SW 1271 (cell line): ENCODE data around the gene ALG2.

Experiments
- DNase-seq, 2 experiments: peaks; one replicate each; lab custom pipeline; 2025; lab: John Stamatoyannopoulos, UW

Gene ALG2

GRCh38 chr9:99172124-99173091, 49.3 kb downstream of the ALG2 start:
- DNase-seq: no peak

DNA sequence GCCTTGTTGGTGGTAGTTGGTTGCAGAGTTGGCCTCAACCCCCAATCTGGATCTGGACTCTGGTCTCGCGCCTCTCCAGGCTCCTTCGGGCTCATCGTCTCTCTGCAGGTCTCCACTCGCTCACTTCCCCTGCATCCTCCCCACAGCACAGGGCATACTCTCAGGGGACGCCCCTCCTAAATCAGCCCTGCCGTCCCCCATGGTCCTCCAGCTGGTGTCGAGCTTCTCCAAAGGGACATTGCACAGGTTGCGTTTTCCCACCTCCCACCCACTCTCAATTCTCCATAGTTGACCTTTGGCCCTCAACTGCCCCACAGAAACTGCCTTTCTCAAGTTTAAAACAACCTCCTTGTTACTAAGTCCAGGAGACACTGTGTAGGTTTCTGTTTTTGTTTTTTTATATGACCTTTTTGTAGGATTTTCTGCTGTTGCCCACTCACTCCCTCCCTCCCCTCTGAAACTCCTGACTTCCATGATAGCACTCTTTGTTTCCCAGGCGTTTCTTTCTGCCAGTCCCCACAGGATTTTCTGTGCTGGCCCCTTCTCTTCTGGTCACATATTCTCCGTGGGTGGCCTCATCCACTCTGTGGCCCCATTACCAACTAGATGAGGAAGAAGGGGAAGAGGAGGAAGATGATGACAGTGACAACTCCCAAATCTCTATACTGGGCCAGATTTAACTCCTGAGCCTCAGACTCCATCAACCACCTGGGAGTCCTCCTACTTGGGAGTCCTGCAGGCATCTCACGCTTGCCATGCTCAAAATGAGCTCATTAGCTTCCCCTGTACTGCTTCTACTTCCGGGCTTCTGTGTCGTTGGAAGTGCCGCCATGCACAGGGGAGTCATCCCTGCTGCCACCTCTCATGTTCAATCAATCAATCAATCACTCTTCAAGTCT, 50.3 kb downstream of the ALG2 start:
- DNase-seq: no peak

- no peak for DNase-seq
Observed at GRCh38 chr9:99169982-99170761, 51.6 kb downstream of the ALG2 start.

GRCh38 chr9:99169086-99169485, 52.7 kb downstream of the ALG2 start:
- DNase-seq: no peak

GRCh38 chr9:99167694-99168093, 54.0 kb downstream of the ALG2 start:
- no peak for DNase-seq

- no peak for DNase-seq
Observed at GRCh38 chr9:99167119-99167518, 54.6 kb downstream of the ALG2 start.
